HTR-8/SVneo (cell line): ENCODE results near the gene DSE.

Source experiments
- DNase-seq: peaks from one replicate; pipeline ENCODE4 v3.0.0; 2011; ENCODE audit warnings: low spot score, mixed read lengths; ENCODE audit not compliant: insufficient read length
- FAIRE-seq: peaks from 2 replicates; lab custom pipeline; 2011; peaks lifted over from hg19 to GRCh38; lab: Jason Lieb, UNC

DSE gene

GRCh38 chr6:116439522-116440051, 68.8 kb downstream of the DSE start:
- FAIRE-seq (no peak), DNase-seq (no peak)

DNA sequence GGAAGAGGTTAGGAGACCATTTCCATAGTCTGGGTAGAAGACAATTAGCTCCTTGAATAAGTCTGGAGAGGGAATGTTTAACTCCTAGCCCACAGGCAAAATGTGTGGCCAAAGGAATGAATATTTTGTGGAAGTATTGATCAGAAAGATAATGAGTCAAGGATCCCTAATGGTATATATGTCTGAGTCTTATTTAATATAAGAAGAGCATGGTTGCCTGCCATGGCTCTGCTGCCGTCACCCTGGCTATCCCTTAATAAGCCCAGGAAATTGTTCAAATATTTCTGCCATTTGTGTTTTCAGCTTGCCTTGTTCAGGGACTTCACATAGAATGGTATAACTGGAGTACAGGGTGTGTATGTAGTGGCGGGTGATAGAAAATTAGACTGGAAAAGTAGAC, 72.4 kb downstream of the DSE start:
- FAIRE-seq = no peak

GRCh38 chr6:116444092-116444491, 73.3 kb downstream of the DSE start:
- no peak for FAIRE-seq
- peak; percentile 38 for DNase-seq

More for the DNA sequence above, 72.4 kb downstream of the DSE start:
- no peak for DNase-seq

DNA sequence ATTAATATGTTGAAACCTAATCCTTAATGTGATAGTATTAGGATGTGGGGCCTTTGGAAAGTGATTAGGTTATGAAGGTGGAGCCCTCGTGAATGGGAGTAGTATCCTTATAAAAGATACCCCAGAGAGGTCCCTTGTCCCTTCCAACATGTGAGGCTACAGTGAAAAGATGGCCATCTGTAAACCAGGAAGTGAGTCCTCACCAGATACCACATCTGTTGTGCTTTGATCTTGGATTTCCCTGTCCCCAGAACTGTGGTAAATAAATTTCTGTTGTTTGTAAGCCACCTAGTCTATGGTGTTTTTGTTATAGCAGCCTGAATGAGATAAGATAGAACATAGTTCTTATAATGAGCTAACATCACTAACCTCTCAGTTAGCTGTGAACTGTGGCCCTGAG, 73.8 kb downstream of the DSE start:
- no peak for FAIRE-seq
- no peak for DNase-seq

- no peak for FAIRE-seq
- no peak for DNase-seq
These were observed 74.4 kb downstream of the DSE start for GRCh38 chr6:116445102-116445501.

- DNase-seq = no peak
- no peak for FAIRE-seq
These were observed 75.7 kb downstream of the DSE start for GRCh38 chr6:116446399-116446798.

- no peak for FAIRE-seq
These were observed 76.3 kb downstream of the DSE start for GRCh38 chr6:116447052-116447451.

GRCh38 chr6:116447496-116448011, 76.8 kb downstream of the DSE start:
- FAIRE-seq (no peak), DNase-seq (peak; percentile 63)

More at GRCh38 chr6:116447052-116447451, 76.3 kb downstream of the DSE start:
- no peak for DNase-seq

DNA sequence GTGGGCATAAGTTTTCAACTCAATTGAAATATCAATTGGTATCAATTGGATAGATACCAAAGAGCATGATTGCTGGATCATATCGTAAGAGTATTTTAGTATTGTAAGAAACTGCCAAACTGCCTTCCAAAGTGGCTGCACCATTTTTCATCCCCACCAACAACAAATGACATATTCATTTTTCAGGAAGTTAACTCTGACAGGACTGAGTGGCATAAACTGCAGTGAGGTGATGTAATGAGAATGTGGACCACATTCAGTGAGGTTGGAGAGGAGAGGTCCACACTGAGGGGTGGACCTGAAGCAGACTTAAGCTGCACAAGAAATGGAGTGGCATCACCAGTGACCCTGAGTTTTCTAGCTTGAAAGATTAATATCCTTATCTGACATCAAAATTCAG, 78.8 kb downstream of the DSE start:
- FAIRE-seq (no peak), DNase-seq (no peak)

GRCh38 chr6:116450185-116450710, 79.5 kb downstream of the DSE start:
- FAIRE-seq (no peak), DNase-seq (no peak)

DNA sequence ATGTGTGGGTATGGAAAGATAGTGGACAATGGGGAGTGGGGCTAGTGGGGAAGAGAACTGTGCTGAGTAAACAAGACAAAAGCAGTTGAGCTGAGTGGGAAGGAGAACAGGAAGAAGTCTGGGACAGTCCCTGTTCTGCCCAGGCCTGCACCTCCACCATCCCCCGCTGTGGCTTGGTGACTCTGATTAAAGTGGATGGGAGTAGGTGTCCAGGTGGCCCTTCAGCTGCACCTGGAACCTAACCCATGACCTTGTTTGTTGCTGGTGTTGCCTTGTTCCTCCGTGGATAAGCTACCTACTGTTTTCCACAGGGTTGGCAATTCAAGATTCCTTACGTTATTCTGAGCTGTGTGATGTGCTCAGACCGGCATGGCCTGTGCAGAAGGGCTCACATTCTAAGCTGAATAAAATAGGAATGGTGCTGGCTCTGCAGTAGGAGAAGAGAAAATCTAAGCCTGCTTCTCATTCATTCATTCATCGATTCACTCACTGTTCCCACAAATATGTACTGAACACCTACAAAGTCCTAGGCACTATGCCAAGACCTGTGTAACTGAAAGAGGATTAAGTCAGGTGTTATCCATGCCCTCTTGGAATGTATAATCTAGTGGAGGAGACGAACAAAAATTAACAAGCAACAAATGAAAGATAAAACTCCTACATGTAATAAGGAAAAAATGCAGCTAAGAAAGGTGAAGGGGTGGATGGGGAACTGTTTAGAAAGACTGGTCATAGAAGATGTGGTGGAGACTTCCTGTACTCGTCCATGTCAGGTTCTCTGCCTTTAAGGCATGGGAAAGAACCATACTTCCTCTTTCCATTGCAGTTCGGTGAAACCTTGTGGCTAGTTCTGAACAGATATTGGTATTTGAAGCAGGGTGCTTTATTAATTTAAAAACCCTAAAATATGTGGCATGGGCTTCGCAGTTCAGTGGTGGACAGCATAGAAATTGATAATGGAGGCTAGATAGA, 80.3 kb downstream of the DSE start:
- no peak for DNase-seq
- FAIRE-seq = no peak

- DNase-seq = no peak
- no peak for FAIRE-seq
These were observed 81.2 kb downstream of the DSE start for GRCh38 chr6:116451916-116452315.

- no peak for FAIRE-seq
These were observed 81.8 kb downstream of the DSE start for GRCh38 chr6:116452531-116452930.

GRCh38 chr6:116456106-116456505, 85.4 kb downstream of the DSE start:
- DNase-seq (no peak), FAIRE-seq (no peak)

More at GRCh38 chr6:116452531-116452930, 81.8 kb downstream of the DSE start:
- no peak for DNase-seq

DNA sequence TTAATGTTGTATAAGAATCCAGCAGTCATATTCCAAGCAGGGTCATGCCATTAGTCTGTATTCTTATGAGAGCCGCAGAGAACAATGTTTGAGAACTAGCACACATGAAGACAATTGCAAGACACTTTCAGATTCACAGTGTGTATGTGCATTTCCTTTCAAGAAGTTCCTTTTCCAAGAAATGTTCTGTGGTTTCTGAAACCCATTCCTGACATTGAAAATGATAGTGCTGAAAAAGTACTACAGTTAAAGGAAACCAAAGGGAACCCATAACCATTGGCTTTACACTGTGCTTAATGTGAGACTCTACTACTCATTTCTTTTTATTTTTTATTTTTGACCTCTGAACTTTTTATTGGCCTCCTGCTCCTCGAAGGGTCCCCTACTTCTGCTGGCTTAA, 86.2 kb downstream of the DSE start:
- no peak for DNase-seq
- FAIRE-seq = no peak

DNA sequence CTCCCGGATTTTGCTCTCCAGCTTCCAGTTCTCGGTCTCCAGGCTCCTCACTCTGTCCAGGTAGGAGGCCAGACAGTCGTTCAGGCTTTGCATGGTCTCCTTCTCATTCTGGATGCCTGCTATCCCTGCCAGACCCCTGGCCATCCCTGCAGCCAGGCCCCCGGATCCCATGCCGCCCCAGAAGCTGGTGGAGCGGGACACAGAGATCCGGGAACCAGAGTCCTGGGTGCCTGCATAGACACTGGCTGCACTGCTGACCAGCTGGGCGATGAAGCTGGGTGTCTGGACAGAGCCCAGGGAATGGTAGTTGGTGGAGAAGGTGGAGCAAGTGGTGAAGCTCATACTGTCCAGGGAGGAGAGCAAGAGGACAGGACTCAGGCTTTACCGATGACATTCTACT, 87.5 kb downstream of the DSE start:
- DNase-seq = no peak
- FAIRE-seq = no peak

DNA sequence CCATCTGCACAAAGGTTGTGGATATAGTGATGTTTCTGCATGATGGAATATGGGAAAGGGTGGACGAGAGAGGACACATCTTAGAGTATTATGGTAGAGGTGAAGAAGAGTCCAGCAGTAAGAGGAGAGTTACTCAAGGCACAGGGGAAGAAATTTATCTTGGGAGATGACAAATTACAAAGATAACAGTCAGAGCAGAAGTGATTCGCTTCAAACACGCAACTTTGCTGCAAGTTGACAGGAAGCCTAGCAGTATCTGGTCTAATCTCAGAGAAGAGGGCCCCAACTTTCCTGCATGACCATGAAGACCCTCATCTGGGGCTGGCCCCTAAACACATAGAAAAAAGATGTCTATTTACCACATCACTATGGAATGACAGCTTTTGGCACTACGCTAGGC, 89.2 kb downstream of the DSE start:
- FAIRE-seq (no peak), DNase-seq (no peak)

- FAIRE-seq (no peak), DNase-seq (no peak)
These were observed 90.7 kb downstream of the DSE start, which contains the start of gene CALHM6 for GRCh38 chr6:116461331-116461931. CALHM6 (plus strand) TSS chr6:116461375; CDS start chr6:116461930, 555 bp downstream.

DNA sequence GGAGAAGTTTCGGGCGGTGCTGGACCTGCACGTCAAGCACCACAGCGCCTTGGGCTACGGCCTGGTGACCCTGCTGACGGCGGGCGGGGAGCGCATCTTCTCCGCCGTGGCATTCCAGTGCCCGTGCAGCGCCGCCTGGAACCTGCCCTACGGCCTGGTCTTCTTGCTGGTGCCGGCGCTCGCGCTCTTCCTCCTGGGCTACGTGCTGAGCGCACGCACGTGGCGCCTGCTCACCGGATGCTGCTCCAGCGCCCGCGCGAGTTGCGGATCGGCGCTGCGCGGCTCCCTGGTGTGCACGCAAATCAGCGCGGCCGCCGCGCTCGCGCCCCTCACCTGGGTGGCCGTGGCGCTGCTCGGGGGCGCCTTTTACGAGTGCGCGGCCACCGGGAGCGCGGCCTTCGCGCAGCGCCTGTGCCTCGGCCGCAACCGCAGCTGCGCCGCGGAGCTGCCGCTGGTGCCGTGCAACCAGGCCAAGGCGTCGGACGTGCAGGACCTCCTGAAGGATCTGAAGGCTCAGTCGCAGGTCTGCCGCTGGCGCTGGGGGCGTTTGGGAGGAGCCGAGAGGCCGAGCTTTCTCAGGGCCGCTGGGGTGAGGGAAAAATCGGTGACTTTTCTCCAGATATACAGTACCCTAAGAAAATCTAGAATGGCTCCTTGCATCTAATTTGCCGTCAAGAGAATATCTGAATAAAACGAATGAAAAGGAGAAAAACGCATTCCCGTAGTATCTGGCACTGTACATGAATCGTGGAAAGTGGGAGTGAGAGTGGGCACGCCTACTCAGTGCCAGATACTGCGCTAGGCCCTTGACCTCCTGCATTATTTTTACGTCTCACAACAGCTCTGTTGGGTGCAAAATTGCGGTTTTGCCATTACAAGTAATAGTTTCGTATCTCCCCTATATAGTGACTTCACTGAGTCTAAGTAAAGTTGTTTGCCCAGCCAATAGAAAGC, 91.5 kb downstream of the DSE start:
- FAIRE-seq (no peak), DNase-seq (no peak)
